Fibroblast of skin of left quadriceps (primary cell): ENCODE data around the gene ZNF823.
"Not testable (repeated sequence)": the region's sequence is repeated elsewhere in the genome, so short reads cannot be mapped to it uniquely, and the experiment has no call there.

ENCODE experiments used
- DNase-seq, 2 experiments: peaks; one replicate each; pipeline ENCODE4 v3.0.0-alpha.2; 2013; ENCODE audit warnings: low read depth in 2 of 2

The ZNF823 gene

GRCh38 chr19:11738746-11739620 lies at the start of gene ZNF823:
Gene ZNF823 (minus strand): TSS chr19:11738946. CDS start chr19:11738819, 127 bp downstream.
- DNase-seq = peak; percentile 94 to 95

DNA sequence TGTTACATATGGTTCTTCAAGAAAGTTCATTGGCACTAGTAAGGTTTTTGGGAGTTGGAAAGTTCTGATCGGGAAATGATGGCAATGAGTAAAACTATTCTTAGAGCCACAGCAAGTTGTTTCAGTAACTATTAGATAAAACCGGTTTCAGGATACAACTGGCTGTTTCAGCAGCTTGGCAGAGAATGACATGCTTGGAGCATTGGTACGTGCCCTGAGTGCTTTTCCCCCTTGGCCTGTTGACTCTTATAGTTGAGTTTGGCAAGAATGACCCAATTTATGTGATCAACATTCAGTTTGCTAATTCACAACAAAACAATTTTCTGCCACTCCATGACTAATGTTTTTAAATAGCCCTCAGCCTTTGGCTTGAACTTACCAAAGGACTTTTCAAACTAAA lies 48.8 kb upstream of the ZNF823 start:
- DNase-seq = no peak

DNA sequence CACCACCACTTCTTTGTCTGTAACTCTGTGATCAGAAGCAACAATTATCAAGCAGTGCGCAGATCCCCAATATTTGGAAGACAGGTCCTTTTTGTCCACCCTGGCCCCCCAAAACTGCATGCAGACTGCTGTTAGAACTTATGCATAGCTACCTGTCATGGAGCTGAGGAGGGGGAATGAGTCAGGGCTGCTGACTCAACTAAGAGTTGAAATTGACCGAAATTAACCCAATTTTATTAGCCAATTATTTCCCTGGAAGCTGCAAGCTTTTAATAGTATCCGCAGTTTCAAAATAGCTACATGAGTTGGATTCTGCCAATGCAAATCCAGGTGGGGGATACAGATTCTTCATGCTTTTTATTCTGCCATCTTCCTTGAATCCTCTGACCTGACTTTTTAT lies 45.6 kb upstream of the ZNF823 start:
- no peak for DNase-seq

DNA sequence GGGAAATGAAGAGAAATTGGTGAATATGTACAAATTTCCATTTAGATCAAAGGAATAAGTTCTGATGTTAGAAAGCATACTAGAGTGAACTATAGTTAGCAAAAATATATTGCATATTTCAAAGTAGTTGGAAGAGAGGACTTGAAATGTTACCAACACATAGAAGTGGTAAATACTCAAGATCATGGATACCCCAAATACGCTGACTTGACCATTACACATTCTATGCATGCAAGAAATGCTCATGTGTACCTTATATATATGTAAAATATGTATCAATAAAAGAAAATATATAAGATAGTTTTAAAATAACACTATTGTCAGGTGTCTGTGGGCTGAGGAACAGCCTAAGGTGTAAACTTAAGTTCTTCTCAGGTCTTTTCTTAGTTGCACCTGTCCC lies 45.0 kb upstream of the ZNF823 start:
- no peak for DNase-seq

- DNase-seq = no peak
These were observed 42.7 kb upstream of the ZNF823 start for GRCh38 chr19:11781295-11782057.

- no peak for DNase-seq
These were observed 41.8 kb upstream of the ZNF823 start for GRCh38 chr19:11780431-11781020.

GRCh38 chr19:11776669-11777068 lies 37.9 kb upstream of the ZNF823 start:
- DNase-seq = not testable (repeated sequence)

DNA sequence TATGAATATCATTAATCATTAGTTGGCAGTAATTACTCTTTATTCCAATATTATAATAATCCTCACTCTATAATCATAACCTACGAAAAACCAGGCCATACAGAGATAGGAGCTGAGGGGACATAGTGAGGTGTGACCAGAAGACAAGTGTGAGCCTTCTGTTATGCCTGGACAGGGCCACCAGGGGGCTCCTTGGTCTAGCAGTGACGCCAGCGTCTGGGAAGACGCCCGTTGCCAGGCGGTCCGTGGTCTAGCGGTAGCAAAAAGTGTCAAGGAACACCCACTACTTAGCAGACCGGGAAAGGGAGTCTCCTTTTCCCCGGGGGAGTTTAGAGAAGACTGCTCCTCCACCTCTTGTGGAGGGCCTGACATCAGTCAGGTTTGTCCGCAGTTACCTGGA lies 32.8 kb upstream of the ZNF823 start:
- DNase-seq = not testable (repeated sequence)

DNA sequence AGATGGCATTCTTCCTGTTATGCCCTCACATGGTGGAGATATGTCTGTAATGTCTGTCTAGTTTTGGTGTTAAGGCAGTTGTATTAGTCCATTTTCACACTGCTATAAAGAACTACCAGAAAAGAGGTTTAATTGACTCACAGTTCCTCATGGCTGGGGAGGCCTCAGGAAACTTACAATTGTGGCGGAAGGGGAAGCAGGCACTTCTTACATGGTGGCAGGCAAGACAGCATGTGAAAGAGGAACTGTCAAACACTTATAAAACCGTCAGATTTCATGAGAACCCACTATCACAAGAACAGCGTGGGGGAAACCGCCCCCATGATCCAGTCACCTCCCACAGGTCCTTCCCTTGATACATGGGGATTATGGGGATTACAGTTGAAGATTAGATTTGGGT lies 31.2 kb upstream of the ZNF823 start:
- DNase-seq = no peak

- DNase-seq = no peak
These were observed 28.9 kb upstream of the ZNF823 start for GRCh38 chr19:11767633-11768133.

DNA sequence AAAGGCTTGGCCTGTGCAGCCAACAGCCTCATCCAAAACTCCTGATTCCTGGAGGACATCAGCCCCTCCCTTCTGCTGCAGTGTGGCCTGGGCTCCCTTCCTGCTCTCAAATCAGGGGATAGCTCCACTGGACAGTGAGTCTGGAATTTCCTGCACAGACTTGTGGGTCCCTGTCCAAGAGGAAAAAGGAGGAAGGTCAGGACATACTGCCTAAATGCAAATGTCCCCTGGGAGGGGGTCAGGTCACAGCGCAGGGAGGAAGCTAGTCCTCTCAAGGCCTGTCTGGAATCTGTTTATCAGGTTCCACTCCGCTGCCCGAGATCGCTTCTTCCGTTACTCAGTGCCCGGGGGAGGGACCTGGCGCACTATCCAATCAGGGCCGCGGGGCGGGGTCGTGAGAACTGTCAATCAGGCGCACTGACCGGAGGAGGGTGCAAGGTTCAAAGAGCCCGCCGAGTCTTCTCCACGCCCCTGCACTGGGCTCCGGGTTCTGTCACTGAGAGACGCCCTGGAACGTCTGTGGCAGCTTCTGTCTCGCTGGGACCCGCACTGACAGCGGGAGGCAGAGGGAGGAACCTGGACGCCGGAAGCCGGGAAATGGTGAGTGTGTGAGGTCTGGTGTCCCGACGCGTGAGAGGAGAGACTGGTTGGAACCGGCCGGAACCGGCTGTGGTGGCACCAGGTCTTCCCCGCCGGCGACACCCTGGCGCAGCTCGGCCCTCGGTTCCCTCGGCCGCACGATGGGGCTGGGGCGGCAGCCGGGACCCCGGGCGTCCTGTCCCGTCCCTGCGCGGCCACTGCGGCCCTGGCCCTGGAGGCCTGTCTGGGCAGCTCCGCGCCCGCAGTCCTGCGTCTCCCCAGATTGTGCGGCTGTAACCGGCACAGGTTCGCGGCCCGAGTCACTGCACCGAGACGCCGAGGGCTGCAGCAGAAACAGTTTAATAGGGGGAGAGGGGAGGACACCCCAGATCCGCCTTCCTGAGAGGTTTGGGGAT lies 28.1 kb upstream of the ZNF823 start, which contains the start of gene ZNF441:
ZNF441 (plus strand) TSS at position 404 of the 995 bp plus-strand sequence; CDS start at position 598, 194 bp downstream.
- DNase-seq = peak; percentile 81 to 82

DNA sequence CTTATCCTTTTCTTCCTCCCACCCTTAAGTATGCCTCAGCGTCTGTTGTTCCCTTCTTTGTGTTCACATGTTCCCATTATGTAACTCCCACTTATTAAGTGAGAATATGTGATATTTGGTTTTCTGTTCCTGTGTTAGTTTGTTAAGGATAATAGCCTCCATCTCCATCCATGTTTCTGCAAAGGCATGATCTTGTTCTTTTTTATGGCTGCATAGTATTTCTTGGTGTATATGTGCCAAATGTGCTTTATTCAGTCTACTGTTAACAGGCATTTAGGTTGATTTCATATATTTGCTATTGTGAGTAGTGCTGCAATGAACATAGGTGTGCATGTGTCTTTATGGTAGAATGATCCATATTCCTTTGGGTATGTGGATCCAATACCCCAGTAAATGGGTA lies 24.9 kb upstream of the ZNF823 start:
- DNase-seq = no peak

DNA sequence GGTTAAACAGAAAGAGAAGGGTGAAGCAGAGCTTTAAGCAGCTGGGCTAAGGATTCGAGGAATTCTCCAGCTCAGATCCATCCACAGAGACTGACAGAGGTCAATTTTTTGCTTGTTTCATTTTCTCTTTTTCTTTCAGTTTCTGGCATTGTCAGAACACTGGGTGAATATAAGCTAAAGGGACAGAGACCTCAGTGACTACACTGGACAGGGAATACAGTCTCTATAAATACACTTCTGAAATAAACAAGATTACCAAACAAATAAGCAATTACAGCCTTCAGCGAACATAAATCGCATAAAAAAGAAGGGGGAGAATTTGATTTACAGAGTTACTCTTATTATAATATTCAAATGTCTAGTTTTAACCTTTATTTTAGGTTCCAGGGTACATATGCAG lies 24.4 kb upstream of the ZNF823 start:
- no peak for DNase-seq

- no peak for DNase-seq
These were observed 21.1 kb upstream of the ZNF823 start for GRCh38 chr19:11759805-11760204.

GRCh38 chr19:11756965-11757364 lies 18.2 kb upstream of the ZNF823 start:
- DNase-seq = no peak

DNA sequence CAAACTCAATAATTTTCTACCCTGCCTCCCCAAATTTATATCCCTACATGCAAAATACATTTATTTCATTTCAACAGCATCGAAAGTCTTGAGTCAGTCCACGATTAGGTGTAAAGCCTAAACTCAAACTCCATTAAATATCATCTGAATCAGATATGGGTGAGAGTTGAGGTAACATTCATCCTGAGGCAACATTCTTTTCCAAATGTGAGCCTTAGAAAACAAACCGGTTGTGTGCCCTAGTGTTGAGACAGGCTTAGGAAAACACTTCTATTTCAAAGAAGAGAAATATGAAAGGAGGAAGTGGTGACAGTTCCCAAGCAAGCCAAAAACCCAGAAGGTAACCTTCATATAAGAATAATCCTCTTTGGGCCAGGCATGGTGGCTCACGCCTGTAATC lies 15.9 kb upstream of the ZNF823 start:
- no peak for DNase-seq

DNA sequence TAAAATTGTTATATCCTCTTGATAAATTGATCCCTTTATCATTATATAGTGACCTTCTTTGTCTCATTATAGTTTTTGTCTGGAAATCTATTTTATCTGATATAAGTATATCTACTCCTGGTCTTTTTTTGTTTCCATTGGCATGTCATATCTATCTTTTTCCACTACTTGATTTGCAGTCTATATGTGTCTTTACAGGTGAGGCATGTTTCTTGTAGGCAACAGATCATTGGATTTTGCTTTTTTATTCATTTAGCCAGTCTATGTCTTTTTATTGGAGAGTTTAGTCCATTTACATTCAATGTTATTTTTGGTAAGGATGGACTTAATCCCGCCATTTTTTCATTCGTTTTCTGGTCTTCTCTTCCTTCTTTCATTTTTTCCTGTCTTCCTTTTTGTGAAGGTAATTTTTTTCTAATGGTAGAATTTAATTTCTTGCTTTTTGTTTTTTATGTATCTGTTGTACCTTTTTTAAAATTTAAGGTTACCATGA lies 13.5 kb upstream of the ZNF823 start:
- no peak for DNase-seq

DNA sequence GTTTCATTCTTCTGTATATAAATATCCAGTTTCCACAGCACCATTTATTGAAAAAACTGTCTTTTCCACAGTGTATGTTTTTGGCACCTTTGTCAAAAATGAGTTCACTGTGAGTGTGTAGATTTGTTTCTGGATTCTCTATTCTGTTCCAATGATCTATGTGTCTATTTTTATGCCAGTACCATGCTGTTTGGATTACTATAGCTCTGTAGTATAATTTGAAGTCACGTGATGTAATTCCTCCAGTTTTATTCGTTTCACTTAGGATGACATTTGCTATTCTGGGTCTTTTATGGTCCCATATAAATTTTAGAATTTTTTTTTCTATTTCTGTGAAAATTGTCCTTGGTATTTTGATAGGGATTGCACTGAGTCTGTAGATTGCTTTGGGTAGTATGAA lies 11.0 kb upstream of the ZNF823 start:
- DNase-seq = no peak

GRCh38 chr19:11747277-11747676 lies 8.5 kb upstream of the ZNF823 start:
- no peak for DNase-seq

GRCh38 chr19:11745869-11746268 lies 7.1 kb upstream of the ZNF823 start:
- DNase-seq = no peak
